Neural progenitor cell (in vitro differentiated cells): ENCODE measurements around the gene OR2T27.

Experiments
- CTCF ChIP-seq: fragments of 200-600 bp; sonication (generic); IDR thresholded peaks from 2 replicates; pipeline ENCODE4 v1.5.1; 2017; ENCODE audit warnings: antibody characterized with exemption, mild to moderate bottlenecking
- EZH2 ChIP-seq: fragments of 200-600 bp; sonication (generic); IDR thresholded peaks from 2 replicates; pipeline ENCODE4 v1.6.1; 2017; ENCODE audit warnings: antibody characterized with exemption, mild to moderate bottlenecking, moderate library complexity
- EZH2phosphoT487 ChIP-seq: fragments of 200-600 bp; sonication (generic); IDR thresholded peaks from 2 replicates; pipeline ENCODE4 v1.6.1; 2017; ENCODE audit warnings: antibody characterized with exemption

- TF ChIP-seq CTCF (no peak), EZH2phosphoT487 (no peak), EZH2 (no peak)
These were observed 41.6 kb downstream of the OR2T27 start for GRCh38 chr1:248613742-248614141.
